Neutrophil (primary cell): ENCODE data around the gene PRPF19.

Experiments used
- H3K27ac ChIP-seq: fragments of 200-600 bp; sonication (generic); 2 replicates; pipeline ENCODE4 v1.5.1; 2016; ENCODE audit warnings: mild to moderate bottlenecking, moderate library complexity
- H3K27me3 ChIP-seq: fragments of 200-600 bp; sonication (generic); 2 replicates; pipeline ENCODE4 v1.6.0; 2016; ENCODE audit warnings: mild to moderate bottlenecking
- H3K36me3 ChIP-seq: fragments of 200-600 bp; sonication (generic); 2 replicates; pipeline ENCODE4 v1.5.1; 2017
- H3K4me1 ChIP-seq, 2 experiments: fragments of 200-600 bp in 1 of 2; sonication (generic) in 1 of 2; 1 replicate in 1 of 2; 2 replicates in 1 of 2; pipeline versions ENCODE4 v1.5.1 to v1.6.1; 2013 to 2016; ENCODE audit warnings: low read depth in 1 of 2, low read length in 1 of 2, mild to moderate bottlenecking in 1 of 2, moderate library complexity in 1 of 2; ENCODE audit not compliant: control insufficient read depth in 1 of 2, insufficient read depth in 1 of 2
- H3K4me3 ChIP-seq, 2 experiments: fragments of 200-600 bp in 1 of 2; sonication (generic) in 1 of 2; 1 replicate in 1 of 2; 2 replicates in 1 of 2; pipeline ENCODE4 v1.5.1; 2013 to 2016; ENCODE audit warnings: low read depth in 1 of 2, low read length in 1 of 2, mild to moderate bottlenecking in 1 of 2, moderate library complexity in 1 of 2
- H3K9me3 ChIP-seq: fragments of 200-600 bp; sonication (generic); 2 replicates; pipeline ENCODE4 v1.5.1; 2016
- TF ChIP-seq, protein P1 (sequence below): fragments of 200-600 bp; sonication (generic); IDR thresholded peaks from 2 replicates; pipeline ENCODE4 v1.5.1; 2016; ENCODE audit warnings: antibody characterized with exemption

Gene PRPF19

DNA sequence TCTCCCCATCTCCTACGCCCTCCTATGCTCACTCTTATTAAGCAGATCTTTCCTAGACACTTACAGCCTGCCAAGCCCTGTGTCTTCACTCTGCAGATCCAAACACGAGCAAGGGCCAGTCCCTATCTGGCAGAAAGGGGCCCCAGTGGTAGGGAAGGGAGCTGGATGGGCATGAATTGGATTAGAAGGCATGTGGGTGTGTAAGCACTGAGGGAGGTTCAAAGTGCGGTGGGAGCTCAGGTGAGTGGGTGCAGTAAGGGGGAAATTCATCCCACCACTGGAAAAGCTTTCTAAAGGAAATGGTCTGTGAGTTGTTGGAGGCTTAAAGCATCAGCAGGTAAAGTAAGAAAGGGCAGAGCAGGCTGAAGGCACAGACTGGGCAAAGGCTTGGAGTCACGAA, 23.4 kb upstream of the PRPF19 start:
- H3K9me3 ChIP-seq: no peaks in the 10 kb centered on the region
- H3K4me3 ChIP-seq: no peak overlapping the region
- no peak overlapping the region for H3K27ac ChIP-seq
- H3K27me3 ChIP-seq: peaks cover 91% of the 10 kb centered on the region
- H3K36me3 ChIP-seq: no peaks in the 10 kb centered on the region
- TF ChIP-seq, protein P1, sequence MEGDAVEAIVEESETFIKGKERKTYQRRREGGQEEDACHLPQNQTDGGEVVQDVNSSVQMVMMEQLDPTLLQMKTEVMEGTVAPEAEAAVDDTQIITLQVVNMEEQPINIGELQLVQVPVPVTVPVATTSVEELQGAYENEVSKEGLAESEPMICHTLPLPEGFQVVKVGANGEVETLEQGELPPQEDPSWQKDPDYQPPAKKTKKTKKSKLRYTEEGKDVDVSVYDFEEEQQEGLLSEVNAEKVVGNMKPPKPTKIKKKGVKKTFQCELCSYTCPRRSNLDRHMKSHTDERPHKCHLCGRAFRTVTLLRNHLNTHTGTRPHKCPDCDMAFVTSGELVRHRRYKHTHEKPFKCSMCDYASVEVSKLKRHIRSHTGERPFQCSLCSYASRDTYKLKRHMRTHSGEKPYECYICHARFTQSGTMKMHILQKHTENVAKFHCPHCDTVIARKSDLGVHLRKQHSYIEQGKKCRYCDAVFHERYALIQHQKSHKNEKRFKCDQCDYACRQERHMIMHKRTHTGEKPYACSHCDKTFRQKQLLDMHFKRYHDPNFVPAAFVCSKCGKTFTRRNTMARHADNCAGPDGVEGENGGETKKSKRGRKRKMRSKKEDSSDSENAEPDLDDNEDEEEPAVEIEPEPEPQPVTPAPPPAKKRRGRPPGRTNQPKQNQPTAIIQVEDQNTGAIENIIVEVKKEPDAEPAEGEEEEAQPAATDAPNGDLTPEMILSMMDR: no peak
- H3K4me1 ChIP-seq: no peaks in the 10 kb centered on the region

DNA sequence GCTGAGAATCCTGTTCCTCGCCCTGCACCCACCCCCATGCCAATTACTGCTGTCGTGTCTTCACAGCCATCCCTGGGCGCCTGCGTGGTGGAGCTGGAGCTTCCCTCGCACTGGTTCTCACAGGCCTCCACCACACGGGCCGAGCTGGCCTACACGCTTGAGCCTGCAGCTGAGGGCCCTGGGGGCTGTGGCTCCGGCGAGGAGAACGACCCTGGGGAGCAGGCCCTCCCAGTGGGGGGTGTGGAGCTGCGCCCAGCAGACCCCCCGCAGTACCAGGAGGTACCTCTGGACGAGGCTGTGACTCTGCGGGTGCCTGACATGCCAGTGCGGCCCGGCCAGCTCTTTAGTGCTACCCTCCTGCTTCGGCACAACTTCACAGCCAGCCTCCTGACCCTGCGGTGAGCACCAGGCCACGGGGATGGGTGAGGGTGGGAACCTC, 22.2 kb upstream of the PRPF19 start:
- TF ChIP-seq, protein P1: no peak
- Histone ChIP-seq H3K4me3 (no peak overlapping the region), H3K27me3 (peaks cover 98% of the 10 kb centered on the region), H3K9me3 (no peaks in the 10 kb centered on the region), H3K4me1 (peaks cover 0 to 6% of the 10 kb centered on the region in 2 experiments), H3K27ac (no peak overlapping the region), H3K36me3 (no peaks in the 10 kb centered on the region)

DNA sequence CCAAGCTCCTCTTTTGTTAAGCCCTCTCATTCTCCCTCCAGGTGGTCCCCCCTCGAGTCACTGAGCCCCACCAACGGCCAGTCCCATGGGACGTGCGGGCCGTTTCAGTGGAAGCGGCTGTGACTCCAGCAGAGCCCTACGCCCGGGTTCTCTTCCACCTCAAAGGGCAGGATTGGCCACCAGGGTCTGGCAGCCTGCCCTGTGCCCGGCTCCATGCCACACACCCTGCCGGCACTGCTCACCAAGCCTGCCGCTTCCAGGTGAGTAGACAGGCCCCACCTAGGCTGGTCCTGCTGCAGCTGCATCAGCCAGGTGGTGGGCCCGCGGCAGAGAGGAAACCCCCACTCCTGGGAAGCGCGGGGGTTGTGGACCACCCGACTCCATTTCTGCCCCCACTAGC, 21.2 kb upstream of the PRPF19 start:
- Histone ChIP-seq H3K4me3 (no peak overlapping the region), H3K4me1 (peaks cover 0 to 6% of the 10 kb centered on the region in 2 experiments), H3K27ac (no peak overlapping the region), H3K36me3 (no peaks in the 10 kb centered on the region), H3K9me3 (no peaks in the 10 kb centered on the region), H3K27me3 (peaks cover 99% of the 10 kb centered on the region)
- TF ChIP-seq, protein P1: no peak

DNA sequence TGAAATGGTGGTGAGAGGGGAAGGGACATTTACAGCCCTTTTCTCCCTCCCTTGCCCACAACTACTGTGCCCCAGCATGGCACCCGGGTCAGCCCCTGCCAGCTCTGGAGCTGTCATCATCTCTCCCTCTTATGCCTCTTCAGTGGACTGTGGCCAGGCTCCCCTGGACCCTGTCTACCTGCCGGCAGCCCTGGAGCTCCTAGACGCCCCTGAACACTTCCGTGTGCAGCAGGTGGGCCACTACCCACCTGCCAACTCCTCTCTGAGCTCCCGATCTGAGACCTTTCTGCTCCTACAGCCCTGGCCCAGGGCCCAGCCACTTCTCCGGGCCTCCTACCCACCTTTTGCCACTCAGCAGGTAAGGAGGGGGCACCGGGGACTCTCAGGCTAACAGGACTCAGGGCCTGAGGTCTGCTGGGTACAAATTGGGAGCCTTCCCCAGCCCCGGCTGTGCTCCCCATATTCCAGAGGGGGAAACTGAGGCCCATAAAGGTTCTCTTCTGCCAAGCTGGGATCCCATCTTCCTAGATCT, 20.7 kb upstream of the PRPF19 start:
- peaks cover 4% of the 10 kb centered on the region for H3K36me3 ChIP-seq
- H3K9me3 ChIP-seq: no peaks in the 10 kb centered on the region
- no peak overlapping the region for H3K27ac ChIP-seq
- H3K27me3 ChIP-seq: peaks cover 97% of the 10 kb centered on the region
- TF ChIP-seq, protein P1: no peak
- H3K4me1 ChIP-seq: peaks cover 0 to 6% of the 10 kb centered on the region in 2 experiments
- no peak overlapping the region for H3K4me3 ChIP-seq

DNA sequence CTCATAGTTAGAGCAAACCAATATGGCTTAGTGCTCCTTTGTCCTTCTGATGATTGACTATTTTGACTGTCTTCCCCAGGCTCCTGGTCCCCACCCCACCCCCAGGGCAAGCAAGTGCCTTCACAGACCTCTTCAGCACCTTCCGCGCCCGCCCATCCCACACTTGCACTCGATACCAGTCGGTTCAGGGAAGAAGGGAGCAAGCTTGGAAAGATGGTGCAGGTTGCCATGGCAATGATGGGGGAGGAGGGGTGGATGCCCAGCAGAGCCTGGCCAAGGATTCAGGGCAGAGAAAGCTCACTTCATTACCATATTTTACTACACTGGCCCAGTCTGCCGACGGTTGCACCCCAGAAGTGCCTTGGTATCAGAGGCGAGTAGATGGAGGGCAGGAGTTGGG, 20.1 kb upstream of the PRPF19 start:
- H3K27me3 ChIP-seq: peaks cover 91% of the 10 kb centered on the region
- peaks cover 0 to 6% of the 10 kb centered on the region in 2 experiments for H3K4me1 ChIP-seq
- no peak overlapping the region for H3K4me3 ChIP-seq
- H3K27ac ChIP-seq: no peak overlapping the region
- TF ChIP-seq, protein P1: no peak
- peaks cover 10% of the 10 kb centered on the region for H3K36me3 ChIP-seq
- H3K9me3 ChIP-seq: no peaks in the 10 kb centered on the region

DNA sequence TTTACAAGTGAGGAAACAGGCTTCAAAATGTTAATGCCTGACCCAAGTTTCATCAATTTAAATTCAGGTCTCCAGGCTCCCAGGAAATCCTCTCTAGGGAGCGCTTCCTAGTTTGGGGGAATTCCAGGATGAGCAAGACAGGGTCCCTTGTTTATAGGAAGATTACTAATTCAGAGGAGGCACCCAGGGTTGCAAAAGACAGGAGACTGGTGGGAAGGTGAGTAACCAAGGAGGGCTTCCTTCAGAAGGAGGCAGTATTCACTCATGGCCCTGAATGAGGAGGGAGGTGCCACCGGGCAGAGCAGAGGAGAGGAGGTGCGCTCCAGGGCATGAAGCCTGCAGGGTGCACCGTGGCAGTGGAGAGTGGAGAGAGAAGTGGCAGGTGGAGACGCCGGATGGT, 19.5 kb upstream of the PRPF19 start:
- H3K4me3 ChIP-seq: no peak overlapping the region
- no peaks in the 10 kb centered on the region for H3K9me3 ChIP-seq
- peaks cover 17% of the 10 kb centered on the region for H3K36me3 ChIP-seq
- TF ChIP-seq, protein P1: no peak
- peaks cover 0 to 6% of the 10 kb centered on the region in 2 experiments for H3K4me1 ChIP-seq
- H3K27me3 ChIP-seq: peaks cover 84% of the 10 kb centered on the region
- no peak overlapping the region for H3K27ac ChIP-seq
